ENCODE measurements around the gene UBXN11.
"Not testable (repeated sequence)": the region's sequence is repeated elsewhere in the genome, so short reads cannot be mapped to it uniquely, and the experiment has no call there.

UBXN11 gene

DNA sequence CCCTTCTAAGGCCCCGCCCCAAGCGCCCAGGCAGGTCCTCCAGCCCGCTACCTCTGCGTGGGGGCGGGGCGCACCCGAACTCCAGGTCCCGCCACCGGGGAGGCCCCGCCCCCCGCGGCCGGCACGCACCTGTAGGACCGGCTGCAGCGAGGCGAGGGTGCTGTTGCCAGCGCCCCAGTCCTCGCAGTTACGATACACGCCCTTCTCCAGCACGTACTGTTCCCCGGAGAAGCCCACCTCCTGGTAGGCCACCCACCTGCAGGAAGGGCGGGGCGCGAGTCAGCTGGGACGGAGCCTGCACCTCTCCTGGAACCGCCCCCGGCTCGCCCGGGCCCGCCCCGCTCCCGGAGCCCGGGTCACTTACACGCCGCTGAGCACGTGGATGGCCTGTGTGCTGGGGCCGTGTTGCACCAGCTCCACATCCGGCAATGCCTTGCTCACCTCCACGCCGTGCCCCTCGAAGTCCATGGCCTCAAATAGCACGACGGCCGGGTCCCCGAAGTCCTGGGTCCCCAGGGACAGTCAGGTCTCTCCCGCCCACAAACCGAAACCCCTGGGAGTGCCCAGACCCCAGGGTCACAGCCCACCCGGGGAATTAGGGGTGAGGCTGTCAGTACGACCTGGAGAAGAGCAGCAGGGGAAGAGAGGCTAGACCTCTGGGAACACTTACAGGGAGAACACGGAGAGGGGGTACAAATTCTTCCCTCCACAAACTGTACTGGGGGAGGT is 30.2 kb upstream of the UBXN11 start:
- peaks cover 24% of the 10 kb centered on the region for H3K4me1 ChIP-seq (ENCODE audit: control insufficient read depth, insufficient read depth, low read length)
- H3K9me3 ChIP-seq (ENCODE audit: control insufficient read depth, low read length), result no peaks in the 10 kb centered on the region
- no peak overlapping the region for H3K27ac ChIP-seq (ENCODE audit: insufficient read depth, low read depth, low read length, poor library complexity, severe bottlenecking)
- peaks cover 8% of the 10 kb centered on the region for H3K27me3 ChIP-seq (ENCODE audit: control insufficient read depth, insufficient read depth, low read length, poor library complexity, severe bottlenecking)
- H3K36me3 ChIP-seq (ENCODE audit: control insufficient read depth, insufficient read depth, low read length), result no peaks in the 10 kb centered on the region
- H3K4me3 ChIP-seq (ENCODE audit: insufficient read depth, low read depth, low read length), result peak overlapping the region; percentile 58
- 13 to 14% methylated on average over 52 of the region's 52 CpGs for WGBS, 2 experiments

DNA sequence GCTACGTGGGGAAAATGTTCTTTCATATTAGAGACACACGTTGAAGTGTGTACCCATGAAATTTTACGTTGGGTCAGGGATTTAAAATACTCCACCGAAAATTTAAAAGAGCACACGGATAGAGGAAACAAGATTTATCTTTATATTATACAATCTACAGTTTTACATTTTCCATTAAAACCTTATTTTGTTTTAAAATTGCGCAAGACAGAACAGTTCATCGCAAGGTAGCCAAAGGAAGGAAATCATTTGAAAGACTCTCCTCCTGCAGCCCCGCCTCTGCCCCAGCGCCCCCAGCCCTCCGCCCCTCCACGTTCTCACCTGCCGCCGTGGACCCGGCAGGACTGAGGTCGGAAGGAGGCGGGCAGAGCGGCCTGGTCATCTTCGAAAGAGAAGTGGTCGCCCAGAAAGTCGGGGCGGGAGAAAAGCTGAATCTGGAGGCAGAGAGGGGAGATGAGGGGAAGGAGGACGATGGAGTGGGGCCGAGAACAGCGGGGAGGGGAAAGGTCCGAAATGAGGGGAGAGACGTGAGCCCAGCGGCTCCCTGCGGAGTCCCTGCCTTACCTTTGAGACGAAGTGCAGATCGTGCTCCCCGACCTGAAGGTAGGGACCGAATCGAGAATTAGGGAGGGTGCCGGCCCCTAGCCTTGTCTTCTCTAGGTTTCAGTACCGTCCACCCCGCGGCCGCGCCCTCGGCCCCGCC is 29.5 kb upstream of the UBXN11 start:
- WGBS, 2 experiments, result 3% methylated on average over 39 to 41 of the region's 41 CpGs
- no peaks in the 10 kb centered on the region for H3K9me3 ChIP-seq (ENCODE audit: control insufficient read depth, low read length)
- H3K36me3 ChIP-seq (ENCODE audit: control insufficient read depth, insufficient read depth, low read length), result no peaks in the 10 kb centered on the region
- peak overlapping the region; percentile 58 for H3K4me3 ChIP-seq (ENCODE audit: insufficient read depth, low read depth, low read length)
- peaks cover 8% of the 10 kb centered on the region for H3K27me3 ChIP-seq (ENCODE audit: control insufficient read depth, insufficient read depth, low read length, poor library complexity, severe bottlenecking)
- peaks cover 24% of the 10 kb centered on the region for H3K4me1 ChIP-seq (ENCODE audit: control insufficient read depth, insufficient read depth, low read length)
- H3K27ac ChIP-seq (ENCODE audit: insufficient read depth, low read depth, low read length, poor library complexity, severe bottlenecking), result no peak overlapping the region

DNA sequence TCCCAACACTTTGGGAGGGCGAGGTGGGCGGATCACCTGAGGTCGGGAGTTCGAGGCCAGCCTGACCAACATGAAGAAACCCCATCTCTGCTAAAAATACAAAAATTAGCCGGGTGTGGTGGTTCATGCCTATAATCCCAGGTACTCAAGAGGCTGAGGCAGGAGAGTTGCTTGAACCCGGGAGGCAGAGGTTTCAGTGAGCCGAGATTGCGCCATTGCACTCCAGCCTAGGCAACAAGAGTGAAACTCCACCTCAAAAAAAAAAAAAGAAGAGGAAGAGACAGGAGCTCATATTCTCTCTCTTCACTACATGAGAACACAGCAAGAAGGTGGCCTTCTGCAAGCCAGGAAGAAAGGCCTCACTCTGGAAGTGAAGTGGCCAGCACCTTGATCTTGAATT is 26.9 kb upstream of the UBXN11 start:
- H3K27ac ChIP-seq (ENCODE audit: insufficient read depth, low read depth, low read length, poor library complexity, severe bottlenecking); H3K9me3 ChIP-seq (ENCODE audit: control insufficient read depth, low read length); H3K36me3 ChIP-seq (ENCODE audit: control insufficient read depth, insufficient read depth, low read length); H3K27me3 ChIP-seq (ENCODE audit: control insufficient read depth, insufficient read depth, low read length, poor library complexity, severe bottlenecking); H3K4me3 ChIP-seq (ENCODE audit: insufficient read depth, low read depth, low read length): not testable (repeated sequence)
- peaks cover 22% of the 10 kb centered on the region for H3K4me1 ChIP-seq (ENCODE audit: control insufficient read depth, insufficient read depth, low read length)
- 90 to 93% methylated on average over 8 of the region's 8 CpGs for WGBS, 2 experiments

DNA sequence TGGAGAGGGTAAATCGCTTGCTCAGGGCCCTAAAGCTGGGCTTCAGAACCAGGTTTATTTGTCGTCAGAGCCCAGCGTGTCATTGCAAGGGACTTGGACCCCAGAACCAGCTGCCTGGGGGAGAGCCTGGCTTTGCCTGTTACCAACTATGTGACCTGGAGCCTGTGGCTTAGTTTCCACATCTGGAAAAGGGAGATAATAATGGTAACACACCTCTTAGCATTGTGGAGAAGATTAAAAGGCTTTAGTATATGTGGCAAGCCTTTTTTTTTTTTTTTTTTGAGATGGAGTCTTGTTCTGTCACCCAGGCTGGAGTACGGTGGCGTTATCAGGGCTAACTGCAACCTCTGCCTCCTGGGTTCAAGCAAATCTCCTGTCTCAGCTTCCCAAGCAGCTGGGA is 23.8 kb upstream of the UBXN11 start:
- WGBS, 2 experiments, result 92 to 97% methylated on average over 5 of the region's 5 CpGs
- H3K4me1 ChIP-seq (ENCODE audit: control insufficient read depth, insufficient read depth, low read length), result peaks cover under 1% of the 10 kb centered on the region
- no peaks in the 10 kb centered on the region for H3K9me3 ChIP-seq (ENCODE audit: control insufficient read depth, low read length)
- no peak overlapping the region for H3K27ac ChIP-seq (ENCODE audit: insufficient read depth, low read depth, low read length, poor library complexity, severe bottlenecking)
- no peak overlapping the region for H3K4me3 ChIP-seq (ENCODE audit: insufficient read depth, low read depth, low read length)
- no peaks in the 10 kb centered on the region for H3K36me3 ChIP-seq (ENCODE audit: control insufficient read depth, insufficient read depth, low read length)
- H3K27me3 ChIP-seq (ENCODE audit: control insufficient read depth, insufficient read depth, low read length, poor library complexity, severe bottlenecking), result peaks cover under 1% of the 10 kb centered on the region

DNA sequence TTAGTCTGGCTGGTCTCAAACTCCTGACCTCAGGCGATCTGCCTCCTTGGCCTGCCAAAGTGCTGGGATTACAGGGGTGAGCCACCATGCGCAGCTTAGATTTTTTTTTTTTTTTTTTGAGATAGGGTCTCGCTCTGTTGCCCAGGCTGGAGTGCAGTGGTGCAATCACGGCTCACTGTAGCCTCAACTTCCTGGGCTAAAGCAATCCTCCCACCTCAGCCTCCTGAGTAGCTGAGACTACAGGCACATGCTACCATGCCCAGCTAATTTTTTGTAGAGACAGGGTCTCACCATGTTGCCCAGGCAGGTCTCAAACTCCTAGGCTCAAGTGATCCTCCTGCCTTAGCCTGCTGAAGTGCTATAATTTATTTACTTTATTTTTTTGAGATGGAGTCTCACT is 22.9 kb upstream of the UBXN11 start:
- not testable (repeated sequence) for H3K27me3 ChIP-seq (ENCODE audit: control insufficient read depth, insufficient read depth, low read length, poor library complexity, severe bottlenecking); H3K27ac ChIP-seq (ENCODE audit: insufficient read depth, low read depth, low read length, poor library complexity, severe bottlenecking); H3K4me1 ChIP-seq (ENCODE audit: control insufficient read depth, insufficient read depth, low read length); H3K9me3 ChIP-seq (ENCODE audit: control insufficient read depth, low read length); H3K4me3 ChIP-seq (ENCODE audit: insufficient read depth, low read depth, low read length); H3K36me3 ChIP-seq (ENCODE audit: control insufficient read depth, insufficient read depth, low read length)
- WGBS, 2 experiments, result 95 to 97% methylated on average over 4 of the region's 4 CpGs

DNA sequence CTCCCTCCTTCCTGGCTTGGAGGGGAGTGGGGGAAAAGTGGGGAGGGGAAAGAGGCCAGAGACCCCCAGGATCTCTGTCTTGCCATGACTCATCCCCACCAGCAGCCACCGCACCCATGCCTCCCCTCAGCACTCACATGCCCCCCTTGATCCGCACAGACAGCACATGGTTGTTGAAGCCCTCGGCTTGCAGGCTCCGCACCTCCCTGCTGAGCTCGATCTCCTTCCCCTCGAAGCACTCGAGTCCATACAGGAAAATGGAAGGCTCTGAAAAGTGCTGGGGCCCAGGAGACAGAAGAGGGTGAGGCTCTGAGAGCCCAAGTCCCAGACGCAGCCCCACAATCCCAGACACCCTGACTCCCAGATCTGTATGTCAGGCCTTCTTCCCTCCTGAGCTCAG is 22.2 kb upstream of the UBXN11 start:
- H3K36me3 ChIP-seq (ENCODE audit: control insufficient read depth, insufficient read depth, low read length), result peaks cover 4% of the 10 kb centered on the region
- H3K27ac ChIP-seq (ENCODE audit: insufficient read depth, low read depth, low read length, poor library complexity, severe bottlenecking), result no peak overlapping the region
- no peaks in the 10 kb centered on the region for H3K4me1 ChIP-seq (ENCODE audit: control insufficient read depth, insufficient read depth, low read length)
- WGBS, 2 experiments, result 87 to 90% methylated on average over 8 of the region's 8 CpGs
- no peaks in the 10 kb centered on the region for H3K27me3 ChIP-seq (ENCODE audit: control insufficient read depth, insufficient read depth, low read length, poor library complexity, severe bottlenecking)
- no peak overlapping the region for H3K4me3 ChIP-seq (ENCODE audit: insufficient read depth, low read depth, low read length)
- no peaks in the 10 kb centered on the region for H3K9me3 ChIP-seq (ENCODE audit: control insufficient read depth, low read length)

DNA sequence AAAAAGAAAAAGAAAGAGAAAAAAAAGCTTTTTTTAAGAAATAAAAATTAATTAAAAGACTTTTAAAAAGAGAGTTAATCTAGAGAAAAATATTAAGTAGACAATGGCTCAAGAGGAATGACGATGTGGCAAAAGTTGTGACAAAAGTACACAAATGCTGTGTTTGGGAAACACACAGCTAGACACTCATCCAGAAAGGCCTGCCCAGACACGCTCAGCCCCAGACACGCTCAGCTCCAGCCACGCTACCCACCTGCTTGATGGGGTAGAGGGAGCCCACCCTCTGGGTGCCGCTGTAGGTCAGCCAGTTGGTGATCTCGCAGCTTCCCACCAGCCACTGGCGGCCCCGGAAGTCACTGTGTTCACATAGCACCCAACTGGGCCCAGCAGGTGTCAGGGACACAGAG is 21.5 kb upstream of the UBXN11 start:
- Histone ChIP-seq H3K27ac (ENCODE audit: insufficient read depth, low read depth, low read length, poor library complexity, severe bottlenecking) (no peak overlapping the region), H3K9me3 (ENCODE audit: control insufficient read depth, low read length) (no peaks in the 10 kb centered on the region), H3K27me3 (ENCODE audit: control insufficient read depth, insufficient read depth, low read length, poor library complexity, severe bottlenecking) (no peaks in the 10 kb centered on the region), H3K4me3 (ENCODE audit: insufficient read depth, low read depth, low read length) (no peak overlapping the region), H3K36me3 (ENCODE audit: control insufficient read depth, insufficient read depth, low read length) (peaks cover 4% of the 10 kb centered on the region), H3K4me1 (ENCODE audit: control insufficient read depth, insufficient read depth, low read length) (no peaks in the 10 kb centered on the region)
- 81 to 86% methylated on average over 8 of the region's 8 CpGs for WGBS, 2 experiments

DNA sequence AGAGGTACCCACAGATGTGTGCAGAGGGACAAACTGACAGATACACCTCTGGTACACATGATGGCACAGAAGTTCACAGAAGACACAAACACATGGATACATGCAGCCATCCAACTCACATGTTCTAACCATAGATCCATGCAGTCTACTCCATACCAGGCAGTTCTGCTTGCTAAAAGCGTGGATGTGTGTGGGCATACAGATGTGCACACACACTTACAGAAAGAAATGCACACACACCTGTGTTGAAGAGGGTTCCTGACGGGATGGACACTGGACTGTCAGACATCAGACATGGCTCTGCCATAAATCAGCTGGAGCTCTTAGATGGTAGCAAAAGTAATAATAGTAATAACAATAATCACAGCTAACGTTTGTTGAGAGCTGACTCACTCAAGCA is 18.1 kb upstream of the UBXN11 start:
- no peaks in the 10 kb centered on the region for H3K9me3 ChIP-seq (ENCODE audit: control insufficient read depth, low read length)

DNA sequence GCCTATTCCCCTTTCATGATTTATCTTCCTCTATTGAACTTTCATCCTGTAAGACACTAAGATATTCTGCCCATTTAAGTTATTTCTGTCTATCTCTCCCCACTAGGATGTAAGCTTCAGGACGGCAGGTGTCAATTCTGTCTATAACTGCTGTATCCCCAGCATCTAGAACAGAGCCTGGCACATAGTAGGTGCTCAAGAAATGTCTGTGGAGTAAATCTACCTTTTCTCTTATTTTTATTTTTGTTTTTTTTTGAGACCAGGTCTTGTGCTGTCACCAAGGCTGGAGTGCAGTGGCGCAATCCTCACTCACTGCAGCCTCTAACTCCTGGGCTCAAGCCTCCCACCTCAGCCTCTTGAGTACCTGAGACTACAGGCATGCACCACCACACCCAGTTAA is 16.9 kb upstream of the UBXN11 start:
- Histone ChIP-seq H3K27ac (ENCODE audit: insufficient read depth, low read depth, low read length, poor library complexity, severe bottlenecking) (no peak overlapping the region), H3K27me3 (ENCODE audit: control insufficient read depth, insufficient read depth, low read length, poor library complexity, severe bottlenecking) (no peaks in the 10 kb centered on the region), H3K36me3 (ENCODE audit: control insufficient read depth, insufficient read depth, low read length) (peaks cover 4% of the 10 kb centered on the region), H3K9me3 (ENCODE audit: control insufficient read depth, low read length) (no peaks in the 10 kb centered on the region), H3K4me3 (ENCODE audit: insufficient read depth, low read depth, low read length) (no peak overlapping the region), H3K4me1 (ENCODE audit: control insufficient read depth, insufficient read depth, low read length) (no peaks in the 10 kb centered on the region)
- WGBS, 2 experiments, result 88 to 96% methylated on average over 2 of the region's 2 CpGs

More for the DNA sequence above, 18.1 kb upstream of the UBXN11 start:
- no peaks in the 10 kb centered on the region for H3K4me1 ChIP-seq (ENCODE audit: control insufficient read depth, insufficient read depth, low read length)
- no peak overlapping the region for H3K4me3 ChIP-seq (ENCODE audit: insufficient read depth, low read depth, low read length)
- WGBS, 2 experiments, result 92 to 96% methylated on average over 3 of the region's 3 CpGs
- no peaks in the 10 kb centered on the region for H3K27me3 ChIP-seq (ENCODE audit: control insufficient read depth, insufficient read depth, low read length, poor library complexity, severe bottlenecking)
- peaks cover 4% of the 10 kb centered on the region for H3K36me3 ChIP-seq (ENCODE audit: control insufficient read depth, insufficient read depth, low read length)
- H3K27ac ChIP-seq (ENCODE audit: insufficient read depth, low read depth, low read length, poor library complexity, severe bottlenecking), result no peak overlapping the region

DNA sequence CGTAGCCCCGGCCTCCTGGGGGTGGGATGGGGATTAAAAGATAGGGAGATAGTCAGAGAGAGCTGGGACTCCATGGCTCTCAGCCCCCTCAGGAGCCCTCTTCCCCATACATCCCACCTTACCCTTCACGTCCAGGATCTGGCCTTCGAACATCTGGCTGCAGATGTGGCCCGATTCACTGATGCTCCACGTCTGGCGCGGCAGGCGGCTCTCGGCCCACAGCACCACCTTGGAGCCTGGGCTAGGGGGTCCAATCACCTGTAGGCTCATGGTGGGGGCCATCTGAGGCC is 15.6 kb upstream of the UBXN11 start:
- no peaks in the 10 kb centered on the region for H3K9me3 ChIP-seq (ENCODE audit: control insufficient read depth, low read length)
- peaks cover 4% of the 10 kb centered on the region for H3K36me3 ChIP-seq (ENCODE audit: control insufficient read depth, insufficient read depth, low read length)
- H3K4me3 ChIP-seq (ENCODE audit: insufficient read depth, low read depth, low read length), result no peak overlapping the region
- no peaks in the 10 kb centered on the region for H3K27me3 ChIP-seq (ENCODE audit: control insufficient read depth, insufficient read depth, low read length, poor library complexity, severe bottlenecking)
- WGBS, 2 experiments, result 88 to 90% methylated on average over 10 of the region's 10 CpGs
- H3K27ac ChIP-seq (ENCODE audit: insufficient read depth, low read depth, low read length, poor library complexity, severe bottlenecking), result no peak overlapping the region
- H3K4me1 ChIP-seq (ENCODE audit: control insufficient read depth, insufficient read depth, low read length), result peaks cover 7% of the 10 kb centered on the region

Data from ectodermal cell (in vitro differentiated cells).